Mesothelial cell of epicardium (in vitro differentiated cells): ENCODE results near the gene ZNF835. TPM values are rescaled to one million over a fixed set of nuclear protein-coding genes. Genes with fewer than 3 reads are reported as not detected.

Source experiments
- DNase-seq, 2 experiments: peaks; one replicate each; pipeline ENCODE4 v3.0.0; 2021; ENCODE audit warnings: low spot score in 2 of 2; ENCODE audit not compliant: unreplicated experiment in 2 of 2
- H3K27ac Mint-ChIP-seq: 2 replicates; pipeline ENCODE4 v1.8.0; 2021; ENCODE audit warnings: mixed read lengths
- H3K27me3 Mint-ChIP-seq: 2 replicates; pipeline ENCODE4 v1.8.0; 2021; ENCODE audit warnings: low read depth, mixed read lengths
- H3K36me3 Mint-ChIP-seq: 2 replicates; pipeline ENCODE4 v1.8.0; 2021; ENCODE audit warnings: mixed read lengths
- H3K4me1 Mint-ChIP-seq: 2 replicates; pipeline ENCODE4 v1.8.0; 2021; ENCODE audit warnings: mixed read lengths
- H3K4me3 Mint-ChIP-seq: 2 replicates; pipeline ENCODE4 v1.8.0; 2021; ENCODE audit warnings: mild to moderate bottlenecking, moderate library complexity, mixed read lengths
- H3K9me3 Mint-ChIP-seq: 2 replicates; pipeline ENCODE4 v1.8.0; 2021; ENCODE audit warnings: mixed read lengths
- total RNA-seq: library from RNA; stranded (reverse); gene quantifications from 3 replicates; pipeline ENCODE4 v1.2.1, GENCODE V29; 2021
- TF ChIP-seq, protein P1 (sequence below): fragments of 200-600 bp; sonication (generic); IDR thresholded peaks from one replicate; pipeline ENCODE4 v1.5.0; 2021; ENCODE audit warnings: antibody characterized with exemption; ENCODE audit not compliant: unreplicated experiment

The ZNF835 gene
- total RNA-seq, 1 donor from 2014 or later: not detected

DNA sequence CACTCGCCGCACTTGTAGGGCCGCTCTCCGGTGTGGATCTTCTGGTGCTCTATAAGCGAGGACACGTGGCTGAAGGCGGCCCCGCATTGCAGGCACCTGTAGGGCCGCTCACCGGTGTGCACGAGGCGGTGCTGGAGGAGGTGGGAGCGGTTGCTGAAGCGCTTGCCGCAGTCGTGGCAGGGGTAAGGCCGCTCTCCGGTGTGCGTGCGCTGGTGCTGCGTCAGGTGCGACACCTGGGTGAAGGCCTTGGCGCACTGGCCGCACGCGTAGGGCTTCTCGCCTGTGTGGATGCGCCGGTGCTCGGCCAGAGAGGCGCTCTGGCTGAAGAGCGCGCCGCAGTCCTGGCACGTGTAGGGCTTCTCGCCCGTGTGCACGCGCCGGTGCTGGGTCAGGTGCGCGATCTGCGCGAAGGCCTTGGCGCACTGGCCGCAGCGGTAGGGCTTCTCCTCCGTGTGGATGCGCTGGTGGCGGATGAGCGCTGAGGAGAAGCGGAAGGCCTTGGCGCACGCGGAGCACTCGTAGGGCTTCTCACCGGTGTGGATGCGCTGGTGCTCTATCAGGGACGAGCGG, 7.5 kb downstream of the ZNF835 start:
- Mint-ChIP-seq H3K27ac (no peak overlapping the region), H3K4me1 (no peaks in the 10 kb centered on the region), H3K27me3 (no peaks in the 10 kb centered on the region), H3K4me3 (no peak overlapping the region), H3K9me3 (peaks cover 22% of the 10 kb centered on the region), H3K36me3 (peaks cover 7% of the 10 kb centered on the region)
- TF ChIP-seq, protein P1, sequence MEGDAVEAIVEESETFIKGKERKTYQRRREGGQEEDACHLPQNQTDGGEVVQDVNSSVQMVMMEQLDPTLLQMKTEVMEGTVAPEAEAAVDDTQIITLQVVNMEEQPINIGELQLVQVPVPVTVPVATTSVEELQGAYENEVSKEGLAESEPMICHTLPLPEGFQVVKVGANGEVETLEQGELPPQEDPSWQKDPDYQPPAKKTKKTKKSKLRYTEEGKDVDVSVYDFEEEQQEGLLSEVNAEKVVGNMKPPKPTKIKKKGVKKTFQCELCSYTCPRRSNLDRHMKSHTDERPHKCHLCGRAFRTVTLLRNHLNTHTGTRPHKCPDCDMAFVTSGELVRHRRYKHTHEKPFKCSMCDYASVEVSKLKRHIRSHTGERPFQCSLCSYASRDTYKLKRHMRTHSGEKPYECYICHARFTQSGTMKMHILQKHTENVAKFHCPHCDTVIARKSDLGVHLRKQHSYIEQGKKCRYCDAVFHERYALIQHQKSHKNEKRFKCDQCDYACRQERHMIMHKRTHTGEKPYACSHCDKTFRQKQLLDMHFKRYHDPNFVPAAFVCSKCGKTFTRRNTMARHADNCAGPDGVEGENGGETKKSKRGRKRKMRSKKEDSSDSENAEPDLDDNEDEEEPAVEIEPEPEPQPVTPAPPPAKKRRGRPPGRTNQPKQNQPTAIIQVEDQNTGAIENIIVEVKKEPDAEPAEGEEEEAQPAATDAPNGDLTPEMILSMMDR: no peak
- DNase-seq: no peak

GRCh38 chr19:56661248-56661647, 10.3 kb downstream of the ZNF835 start:
- Mint-ChIP-seq H3K36me3 (peaks cover 7% of the 10 kb centered on the region), H3K9me3 (peaks cover 30% of the 10 kb centered on the region)

DNA sequence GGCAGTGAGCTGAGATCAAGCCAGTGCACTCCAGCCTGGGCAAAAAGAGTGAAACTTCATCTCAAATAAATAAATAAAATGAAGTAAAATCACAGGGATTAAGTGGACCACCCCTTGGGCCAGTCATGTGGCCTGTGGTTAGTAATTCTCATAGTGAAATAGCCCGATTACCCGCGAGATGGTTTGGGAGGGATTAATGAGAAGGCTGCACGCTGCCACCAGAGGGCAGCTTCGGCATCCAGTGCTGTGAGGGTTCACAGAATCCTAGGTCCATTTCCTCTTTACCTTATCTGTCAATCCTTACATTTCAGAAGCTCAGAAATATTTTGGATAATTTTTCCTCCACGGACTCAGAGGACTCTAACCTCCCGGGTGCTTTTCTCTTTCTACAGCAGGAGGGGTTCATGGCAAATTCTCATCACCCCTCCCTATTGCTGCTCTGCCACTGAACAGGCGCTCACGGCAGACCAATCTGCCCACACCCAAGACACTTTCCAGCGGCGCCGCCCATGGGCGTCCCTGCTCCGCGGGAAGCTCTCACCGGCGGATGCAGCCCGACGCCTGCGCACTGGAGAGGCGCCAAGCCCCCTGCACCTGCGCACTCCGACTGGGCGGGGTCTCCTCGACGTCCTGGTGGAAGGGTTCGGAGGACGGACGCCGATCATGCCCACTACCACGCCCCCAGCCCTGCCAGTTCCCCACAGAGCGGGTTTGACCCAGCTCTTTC, 11.0 kb downstream of the ZNF835 start:
- no peak for DNase-seq
- H3K27me3 Mint-ChIP-seq: no peaks in the 10 kb centered on the region
- no peak overlapping the region for H3K27ac Mint-ChIP-seq
- peaks cover 34% of the 10 kb centered on the region for H3K9me3 Mint-ChIP-seq
- H3K4me1 Mint-ChIP-seq: no peaks in the 10 kb centered on the region
- H3K4me3 Mint-ChIP-seq: no peak overlapping the region
- H3K36me3 Mint-ChIP-seq: peaks cover 8% of the 10 kb centered on the region
- TF ChIP-seq, protein P1: no peak

More at GRCh38 chr19:56661248-56661647, 10.3 kb downstream of the ZNF835 start:
- no peak for DNase-seq
- H3K4me3 Mint-ChIP-seq: no peak overlapping the region
- no peaks in the 10 kb centered on the region for H3K4me1 Mint-ChIP-seq
- TF ChIP-seq, protein P1: no peak
- H3K27ac Mint-ChIP-seq: no peak overlapping the region
- no peaks in the 10 kb centered on the region for H3K27me3 Mint-ChIP-seq

DNA sequence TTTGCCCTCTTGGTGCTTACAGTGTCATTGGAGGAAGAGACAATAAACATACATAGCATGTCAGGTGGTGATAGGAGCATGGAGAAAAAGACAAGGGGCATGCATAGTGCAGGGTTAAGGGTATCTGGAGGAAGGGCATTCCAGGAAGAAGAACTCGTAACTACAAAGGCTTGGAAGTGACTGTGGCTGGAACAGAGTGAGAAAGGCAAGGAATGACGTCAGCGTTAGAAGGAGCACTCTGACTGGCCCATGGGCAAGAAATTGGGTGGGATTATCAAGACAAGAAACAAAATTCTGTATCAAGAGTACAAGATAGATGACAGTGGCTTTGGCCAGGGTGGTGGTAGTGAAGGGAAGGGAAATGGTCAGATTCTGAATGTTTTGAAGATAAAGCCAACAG, 17.4 kb downstream of the ZNF835 start:
- peaks cover 25% of the 10 kb centered on the region for H3K36me3 Mint-ChIP-seq
- peaks cover 65% of the 10 kb centered on the region for H3K9me3 Mint-ChIP-seq
- no peaks in the 10 kb centered on the region for H3K27me3 Mint-ChIP-seq
- TF ChIP-seq, protein P1: no peak
- no peak overlapping the region for H3K27ac Mint-ChIP-seq
- no peaks in the 10 kb centered on the region for H3K4me1 Mint-ChIP-seq
- no peak overlapping the region for H3K4me3 Mint-ChIP-seq
- no peak for DNase-seq

- H3K27ac Mint-ChIP-seq: no peak overlapping the region
- H3K36me3 Mint-ChIP-seq: peaks cover 32% of the 10 kb centered on the region
- no peaks in the 10 kb centered on the region for H3K27me3 Mint-ChIP-seq
- peaks cover 64% of the 10 kb centered on the region for H3K9me3 Mint-ChIP-seq
- no peak overlapping the region for H3K4me3 Mint-ChIP-seq
- TF ChIP-seq, protein P1: no peak
- H3K4me1 Mint-ChIP-seq: no peaks in the 10 kb centered on the region
- no peak for DNase-seq
These were observed 28.0 kb downstream of the ZNF835 start for GRCh38 chr19:56643460-56643955.
